H9 (cell line): ENCODE results near the gene SCD5. TPM values are rescaled to one million over a fixed set of nuclear protein-coding genes. Genes with fewer than 3 reads are reported as not detected.

Experiments used
- DNase-seq: peaks from one replicate; pipeline ENCODE4 v3.0.0-alpha.2; 2017
- H2AFZ ChIP-seq: one replicate; pipeline ENCODE4 v1.6.1; 2013; ENCODE audit warnings: mild to moderate bottlenecking, low read length, control low read depth, moderate library complexity
- H2AK5ac ChIP-seq: 2 replicates; pipeline ENCODE4 v1.6.1; 2013; ENCODE audit warnings: low read length, control low read depth, mixed read lengths; ENCODE audit not compliant: insufficient read length
- H2BK120ac ChIP-seq: one replicate; pipeline ENCODE4 v1.6.1; 2013; ENCODE audit warnings: low read depth, mild to moderate bottlenecking, low read length, control low read depth, inconsistent platforms; ENCODE audit not compliant: poor library complexity, severe bottlenecking
- H2BK12ac ChIP-seq: 2 replicates; pipeline ENCODE4 v1.6.1; 2013; ENCODE audit warnings: low read length, control low read depth, mixed read lengths, low read depth; ENCODE audit not compliant: insufficient read length
- H2BK15ac ChIP-seq: 2 replicates; pipeline ENCODE4 v1.6.1; 2013; ENCODE audit warnings: low read depth, low read length, control low read depth
- H2BK20ac ChIP-seq: one replicate; pipeline ENCODE4 v1.6.1; 2013; ENCODE audit warnings: low read depth, mild to moderate bottlenecking, low read length, control low read depth, inconsistent platforms; ENCODE audit not compliant: poor library complexity, severe bottlenecking
- H2BK5ac ChIP-seq: 2 replicates; pipeline ENCODE4 v1.6.1; 2013; ENCODE audit warnings: low read length, control low read depth, mixed read lengths; ENCODE audit not compliant: insufficient read length
- H3K14ac ChIP-seq: 2 replicates; pipeline ENCODE4 v1.6.1; 2013; ENCODE audit warnings: low read length, control low read depth; ENCODE audit not compliant: insufficient read depth
- H3K18ac ChIP-seq: 2 replicates; pipeline ENCODE4 v1.6.1; 2013; ENCODE audit warnings: low read depth, mild to moderate bottlenecking, mixed read lengths, low read length, control low read depth; ENCODE audit not compliant: insufficient read length
- H3K23ac ChIP-seq: 2 replicates; pipeline ENCODE4 v1.6.1; 2013; ENCODE audit warnings: low read length, control low read depth, mixed read lengths, low read depth; ENCODE audit not compliant: insufficient read length
- H3K23me2 ChIP-seq: 2 replicates; pipeline ENCODE4 v1.6.1; 2013; ENCODE audit warnings: low read depth, mild to moderate bottlenecking, mixed read lengths, low read length, control low read depth; ENCODE audit not compliant: insufficient read length, poor library complexity, severe bottlenecking
- H3K27ac ChIP-seq: 2 replicates; pipeline ENCODE4 v1.5.1; 2013; ENCODE audit warnings: low read length, control low read depth, mixed read lengths, low read depth; ENCODE audit not compliant: insufficient read length
- H3K27me3 ChIP-seq: 2 replicates; pipeline ENCODE4 v1.6.1; 2013; ENCODE audit warnings: low read length, control low read depth, inconsistent platforms; ENCODE audit not compliant: insufficient read depth
- H3K4ac ChIP-seq: 2 replicates; pipeline ENCODE4 v1.6.1; 2013; ENCODE audit warnings: low read depth, mild to moderate bottlenecking, control low read depth, inconsistent platforms, low read length, moderate library complexity
- H3K4me1 ChIP-seq: 2 replicates; pipeline ENCODE4 v1.6.1; 2013; ENCODE audit warnings: low read length, control low read depth, inconsistent platforms; ENCODE audit not compliant: insufficient read depth
- H3K4me2 ChIP-seq: 2 replicates; pipeline ENCODE4 v1.6.1; 2013; ENCODE audit warnings: low read length, control low read depth, mixed read lengths; ENCODE audit not compliant: insufficient read length, insufficient read depth
- H3K56ac ChIP-seq: 2 replicates; pipeline ENCODE4 v1.6.1; 2013; ENCODE audit warnings: low read depth, mild to moderate bottlenecking, mixed read lengths, low read length, control low read depth; ENCODE audit not compliant: insufficient read length
- H3K79me1 ChIP-seq: 2 replicates; pipeline ENCODE4 v1.6.1; 2013; ENCODE audit warnings: low read depth, mild to moderate bottlenecking, moderate library complexity, low read length, control low read depth, inconsistent platforms; ENCODE audit not compliant: insufficient read depth, poor library complexity, severe bottlenecking
- H3K79me2 ChIP-seq: 2 replicates; pipeline ENCODE4 v1.6.1; 2013; ENCODE audit warnings: low read length, control low read depth, inconsistent platforms; ENCODE audit not compliant: insufficient read depth
- H3K9ac ChIP-seq: 2 replicates; pipeline ENCODE4 v1.6.1; 2013; ENCODE audit warnings: low read length, control low read depth, mixed read lengths; ENCODE audit not compliant: insufficient read length; ENCODE audit errors: extremely low read depth
- H3K9me3 ChIP-seq: one replicate; pipeline ENCODE4 v1.6.1; 2013; ENCODE audit warnings: low read depth, low read length, inconsistent platforms; ENCODE audit not compliant: control insufficient read depth
- H3T11ph ChIP-seq: one replicate; pipeline ENCODE4 v1.6.1; 2013; ENCODE audit warnings: mild to moderate bottlenecking, low read length, control low read depth, inconsistent platforms
- H4K20me1 ChIP-seq: one replicate; pipeline ENCODE4 v1.6.1; 2013; ENCODE audit not compliant: control insufficient read depth, insufficient read length, insufficient read depth
- H4K5ac ChIP-seq: 2 replicates; pipeline ENCODE4 v1.6.1; 2013; ENCODE audit warnings: low read depth, mild to moderate bottlenecking, mixed read lengths, low read length, control low read depth; ENCODE audit not compliant: insufficient read length
- H4K8ac ChIP-seq: replicated peaks from 2 replicates; pipeline ENCODE4 v1.6.1; 2013; ENCODE audit warnings: low read length, control low read depth, mixed read lengths, low read depth; ENCODE audit not compliant: insufficient read length
- H4K91ac ChIP-seq: 2 replicates; pipeline ENCODE4 v1.6.1; 2013; ENCODE audit warnings: low read depth, mild to moderate bottlenecking, moderate library complexity, mixed read lengths, low read length, control low read depth; ENCODE audit not compliant: insufficient read length
- H3K27ac Mint-ChIP-seq, 3 experiments: 2 replicates in 2 of 3; 3 replicates in 1 of 3; pipeline ENCODE4 v1.8.0; 2020 to 2021; ENCODE audit warnings: mixed read lengths in 3 of 3, mild to moderate bottlenecking in 1 of 3, moderate library complexity in 1 of 3
- H3K27me3 Mint-ChIP-seq: 2 replicates; pipeline ENCODE4 v1.8.0; 2021; ENCODE audit warnings: low read depth, mild to moderate bottlenecking, moderate library complexity, mixed read lengths
- H3K36me3 Mint-ChIP-seq, 3 experiments: 2 replicates in 2 of 3; 3 replicates in 1 of 3; pipeline ENCODE4 v1.8.0; 2020 to 2021; ENCODE audit warnings: low read depth in 3 of 3, mixed read lengths in 3 of 3; ENCODE audit not compliant: insufficient read depth in 1 of 3
- H3K4me1 Mint-ChIP-seq, 2 experiments: 2 replicates each; pipeline ENCODE4 v1.8.0; 2020; ENCODE audit warnings: mixed read lengths in 2 of 2
- H3K4me3 Mint-ChIP-seq, 2 experiments: 2 replicates in 1 of 2; 3 replicates in 1 of 2; pipeline ENCODE4 v1.8.0; 2020 to 2021; ENCODE audit warnings: mild to moderate bottlenecking in 2 of 2, mixed read lengths in 2 of 2, moderate library complexity in 1 of 2
- H3K9me3 Mint-ChIP-seq, 2 experiments: 2 replicates in 1 of 2; 3 replicates in 1 of 2; pipeline ENCODE4 v1.8.0; 2020; ENCODE audit warnings: mild to moderate bottlenecking in 2 of 2, mixed read lengths in 2 of 2, moderate library complexity in 1 of 2
- WGBS: extraction: QIAGEN DNeasy Blood & Tissue Kit; methylation state at CpG from one replicate; pipeline ENCODE4 v1.1.7; 2013; ENCODE audit warnings: missing lambda C conversion rate, low lambda C conversion rate, mixed read lengths; ENCODE audit not compliant: insufficient read length; ENCODE audit errors: extremely low coverage; 5-methylcytosine and 5-hydroxymethylcytosine counted together
- total RNA-seq: library from RNA; stranded (reverse); gene quantifications from 2 replicates; pipeline ENCODE4 v1.2.1, GENCODE V29; 2021
- TF ChIP-seq, protein P1 (sequence below): fragments of 200-600 bp; sonication (generic); conservative IDR thresholded peaks from 3 replicates; pipeline ENCODE4 v1.8.0; 2021; ENCODE audit warnings: antibody characterized with exemption, mild to moderate bottlenecking

Gene SCD5
- total RNA-seq, 1 experiment from 2014 or later = 0.68 TPM

DNA sequence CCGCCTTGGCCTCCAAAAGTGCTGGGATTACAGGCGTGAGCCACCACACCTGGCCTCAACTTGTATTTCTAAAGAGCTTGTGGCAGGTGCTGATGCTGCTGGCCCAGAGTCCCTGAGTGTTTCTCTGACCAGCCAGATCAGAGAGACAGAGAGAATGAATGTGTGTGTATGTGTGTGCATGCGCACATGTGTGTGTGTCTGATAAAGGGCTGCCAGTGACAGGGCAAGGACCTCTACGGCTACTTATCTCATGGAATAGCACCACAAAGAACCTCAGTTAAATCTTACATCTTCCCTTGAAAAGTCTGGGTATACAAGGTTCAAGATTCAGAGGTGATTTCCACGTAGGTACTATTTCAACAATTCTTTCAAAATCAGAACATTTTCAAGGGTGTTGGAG, 86.0 kb downstream of the SCD5 start:
- H3K23ac ChIP-seq = no peak overlapping the region
- H3K79me2 ChIP-seq = no peaks in the 10 kb centered on the region
- no peak for DNase-seq
- H2BK20ac ChIP-seq = no peak overlapping the region
- no peaks in the 10 kb centered on the region for H3K9me3 Mint-ChIP-seq
- H3K56ac ChIP-seq = no peak overlapping the region
- H4K5ac ChIP-seq = no peak overlapping the region
- no peak overlapping the region for H2BK120ac ChIP-seq
- H3K36me3 Mint-ChIP-seq = no peaks in the 10 kb centered on the region
- H3K4me1 ChIP-seq = no peaks in the 10 kb centered on the region
- no CpG with 5 or more reads among the region's 5 CpGs for WGBS
- H4K91ac ChIP-seq = no peak overlapping the region
- H3K4ac ChIP-seq = no peak overlapping the region
- no peak overlapping the region for H3K18ac ChIP-seq
- no peak overlapping the region for H2AK5ac ChIP-seq
- H4K20me1 ChIP-seq = no peaks in the 10 kb centered on the region
- no peak overlapping the region for H2BK5ac ChIP-seq
- H3K9me3 ChIP-seq = no peaks in the 10 kb centered on the region
- H3K79me1 ChIP-seq = no peaks in the 10 kb centered on the region
- no peak overlapping the region for H3T11ph ChIP-seq
- peaks cover 19% of the 10 kb centered on the region for H3K27me3 Mint-ChIP-seq
- H2BK12ac ChIP-seq = no peak overlapping the region
- H2AFZ ChIP-seq = no peak overlapping the region
- TF ChIP-seq, protein P1, sequence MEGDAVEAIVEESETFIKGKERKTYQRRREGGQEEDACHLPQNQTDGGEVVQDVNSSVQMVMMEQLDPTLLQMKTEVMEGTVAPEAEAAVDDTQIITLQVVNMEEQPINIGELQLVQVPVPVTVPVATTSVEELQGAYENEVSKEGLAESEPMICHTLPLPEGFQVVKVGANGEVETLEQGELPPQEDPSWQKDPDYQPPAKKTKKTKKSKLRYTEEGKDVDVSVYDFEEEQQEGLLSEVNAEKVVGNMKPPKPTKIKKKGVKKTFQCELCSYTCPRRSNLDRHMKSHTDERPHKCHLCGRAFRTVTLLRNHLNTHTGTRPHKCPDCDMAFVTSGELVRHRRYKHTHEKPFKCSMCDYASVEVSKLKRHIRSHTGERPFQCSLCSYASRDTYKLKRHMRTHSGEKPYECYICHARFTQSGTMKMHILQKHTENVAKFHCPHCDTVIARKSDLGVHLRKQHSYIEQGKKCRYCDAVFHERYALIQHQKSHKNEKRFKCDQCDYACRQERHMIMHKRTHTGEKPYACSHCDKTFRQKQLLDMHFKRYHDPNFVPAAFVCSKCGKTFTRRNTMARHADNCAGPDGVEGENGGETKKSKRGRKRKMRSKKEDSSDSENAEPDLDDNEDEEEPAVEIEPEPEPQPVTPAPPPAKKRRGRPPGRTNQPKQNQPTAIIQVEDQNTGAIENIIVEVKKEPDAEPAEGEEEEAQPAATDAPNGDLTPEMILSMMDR = no peak
- no peak overlapping the region for H3K9ac ChIP-seq
- H4K8ac ChIP-seq = no peak overlapping the region
- H3K27ac ChIP-seq = no peak overlapping the region
- H3K27me3 ChIP-seq = 0 out of 2 replicates have a peak, but pooled peaks cover 2% of the 10 kb centered on the region
- H3K23me2 ChIP-seq = no peaks in the 10 kb centered on the region
- no peak overlapping the region for H3K27ac Mint-ChIP-seq
- H2BK15ac ChIP-seq = no peak overlapping the region
- H3K4me1 Mint-ChIP-seq = peaks cover 9 to 19% of the 10 kb centered on the region in 2 experiments
- no peak overlapping the region for H3K14ac ChIP-seq
- no peak overlapping the region for H3K4me3 Mint-ChIP-seq
- H3K4me2 ChIP-seq = no peak overlapping the region
